DMS114 treated with DMSO at 0.1 percent for 48 hours (cell line): Measurements from ENCODE around the gene KLF11.

Source experiments
- DNase-seq: peaks from one replicate; lab custom pipeline; 2025; ENCODE audit not compliant: unreplicated experiment; lab: John Stamatoyannopoulos, UW

KLF11 gene

DNA sequence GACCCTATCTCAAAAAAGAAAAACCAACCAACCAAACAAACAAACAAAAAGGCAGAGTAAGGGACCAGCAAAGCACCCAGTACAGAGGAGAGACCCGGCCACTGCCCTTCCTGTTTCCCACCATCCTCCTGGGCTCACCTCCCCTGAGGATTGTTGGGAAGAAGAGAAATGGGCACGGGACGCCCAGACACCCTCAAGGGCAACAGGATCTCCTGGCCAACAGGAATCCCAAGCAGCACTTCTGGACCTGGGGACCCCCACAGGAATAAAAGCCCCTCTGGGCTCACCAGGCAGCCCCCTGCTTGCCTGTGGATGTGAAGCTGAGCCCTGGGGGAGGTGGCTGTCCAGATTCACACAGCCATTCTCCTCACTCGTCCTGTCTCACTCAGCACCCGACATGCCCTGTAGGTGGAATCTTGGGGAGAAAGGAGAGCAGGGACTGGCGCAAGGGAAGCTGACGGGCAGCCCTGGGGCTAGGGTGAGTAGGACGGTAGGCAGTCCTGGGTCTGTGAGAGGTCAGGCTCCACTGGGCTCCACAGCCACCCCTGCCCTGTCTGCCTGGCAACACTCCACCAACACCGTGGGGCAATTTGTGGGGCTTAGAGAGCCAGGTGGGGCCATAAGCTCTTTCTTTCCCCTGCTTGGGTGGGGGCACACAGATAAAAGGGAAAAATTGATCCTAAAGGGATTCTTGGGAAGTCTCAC, 18.0 kb downstream of the KLF11 start:
- DNase-seq: no peak

GRCh38 chr2:10062931-10063365, 19.6 kb downstream of the KLF11 start:
- no peak for DNase-seq

- DNase-seq: no peak
Measured at GRCh38 chr2:10063566-10063965, 20.2 kb downstream of the KLF11 start.

- no peak for DNase-seq
Measured at GRCh38 chr2:10064932-10065772, 21.8 kb downstream of the KLF11 start.

DNA sequence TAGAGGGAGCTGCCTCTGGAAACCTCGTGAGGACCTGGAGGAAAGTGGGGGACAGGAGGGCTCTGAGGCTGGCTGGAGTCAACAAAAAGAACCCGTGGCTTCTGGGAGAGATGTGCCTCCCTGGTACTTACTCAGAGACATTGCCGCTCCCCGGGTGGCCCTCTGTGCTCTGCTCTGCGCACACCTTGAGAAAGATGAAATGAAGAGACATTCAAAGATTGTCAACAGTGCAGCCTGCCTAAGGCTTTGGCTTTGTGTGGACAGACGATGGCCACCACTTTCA, 22.4 kb downstream of the KLF11 start:
- DNase-seq: no peak

- no peak for DNase-seq
Measured at GRCh38 chr2:10067330-10067729, 24.0 kb downstream of the KLF11 start.

DNA sequence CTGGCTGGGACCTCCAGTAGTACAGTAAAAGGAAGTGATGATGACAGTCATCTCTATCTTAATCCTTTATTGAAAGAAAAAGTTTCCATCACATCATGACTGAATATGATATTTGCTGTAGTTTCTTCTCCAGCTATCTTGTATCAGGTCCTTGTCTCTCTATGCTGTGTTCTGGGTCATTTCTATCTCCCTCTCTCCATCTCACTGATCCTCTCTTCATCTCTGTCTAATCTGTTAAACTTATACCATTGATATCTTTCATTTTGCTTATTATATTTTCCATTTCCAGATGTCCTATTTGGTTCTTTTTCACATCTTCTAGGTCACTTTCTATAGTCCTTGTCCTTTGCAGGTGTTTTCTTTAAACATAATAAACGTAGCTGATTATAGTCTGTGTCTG, 24.5 kb downstream of the KLF11 start:
- no peak for DNase-seq

GRCh38 chr2:10071176-10071575, 27.8 kb downstream of the KLF11 start:
- no peak for DNase-seq

DNA sequence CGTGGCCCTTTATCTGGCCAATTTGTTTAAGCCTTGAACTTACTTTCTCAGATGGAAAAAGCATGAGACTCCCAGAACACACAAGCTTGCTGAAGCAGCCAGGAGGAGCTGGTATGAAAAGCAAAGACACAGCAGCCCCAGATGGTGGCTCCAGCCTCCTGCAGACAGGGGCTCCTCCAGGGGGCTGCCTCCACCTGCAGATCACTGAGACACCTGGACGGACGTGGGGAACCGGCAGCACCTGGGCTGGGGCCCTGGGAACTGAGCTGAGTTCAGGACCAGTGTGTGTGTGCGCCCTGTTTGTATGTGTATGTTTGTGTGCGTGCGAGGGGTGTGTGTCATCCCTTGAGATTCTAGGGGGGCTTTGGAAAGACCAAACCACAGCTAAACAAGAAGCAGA, 28.2 kb downstream of the KLF11 start:
- DNase-seq: no peak

DNA sequence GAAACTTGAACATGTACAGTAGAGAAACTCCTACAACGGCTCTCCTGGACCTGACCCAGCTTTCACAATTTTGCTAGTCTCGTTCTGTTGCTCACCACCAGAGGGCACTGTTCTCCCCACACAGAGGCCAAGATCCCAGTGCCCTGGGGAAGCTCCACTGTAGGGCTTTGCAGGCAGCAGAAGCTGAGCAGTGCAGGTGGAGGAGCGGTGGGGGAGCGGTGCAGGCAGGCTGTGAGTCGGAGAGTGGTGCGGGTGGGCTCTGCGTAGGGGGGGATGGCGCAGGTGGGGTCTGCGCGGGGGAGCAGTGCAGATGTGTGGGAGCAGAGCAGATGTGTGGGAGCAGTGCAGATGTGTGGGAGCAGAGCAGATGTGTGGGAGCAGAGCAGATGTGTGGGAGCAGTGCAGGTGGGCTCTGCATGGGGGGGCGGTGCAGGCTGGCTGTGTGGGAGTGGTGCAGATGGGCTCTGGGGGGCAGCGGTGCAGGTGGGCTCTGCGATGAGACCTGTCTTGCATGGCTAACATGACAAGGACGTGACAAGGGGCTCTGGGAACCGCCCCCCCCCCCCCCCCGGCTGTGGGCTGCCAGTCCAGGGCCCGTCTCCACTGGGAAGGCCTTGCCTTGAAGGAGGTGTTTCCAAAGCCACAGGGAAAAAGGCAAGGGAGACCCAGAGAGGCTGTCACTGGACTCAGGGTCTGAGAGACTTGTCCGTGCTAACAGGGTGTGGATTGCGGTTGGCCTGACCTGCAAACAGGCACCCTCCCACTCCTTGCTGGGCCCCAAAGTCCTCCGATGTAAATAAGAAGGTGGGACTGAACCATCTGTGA, 29.5 kb downstream of the KLF11 start:
- peak; percentile 77 for DNase-seq

DNA sequence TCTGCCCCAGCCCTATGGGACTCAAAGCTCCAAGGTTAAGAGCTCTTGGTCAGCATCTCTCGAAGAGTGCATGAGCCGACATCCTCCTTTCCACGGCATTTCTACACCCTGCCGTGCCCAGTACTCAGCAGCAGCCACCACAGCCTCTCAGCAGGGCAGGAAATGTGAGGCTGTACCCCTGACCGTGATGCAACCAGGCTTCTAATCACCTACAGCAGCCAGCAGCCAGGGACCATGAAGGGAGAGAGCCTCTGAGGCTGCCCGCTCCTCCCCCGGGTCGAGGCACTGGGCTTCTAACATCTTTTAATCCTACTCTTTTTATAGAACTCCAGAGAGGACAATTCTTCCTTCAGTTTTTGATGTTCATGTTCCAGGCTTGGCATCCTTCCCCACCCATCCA, 30.4 kb downstream of the KLF11 start:
- DNase-seq: no peak

DNA sequence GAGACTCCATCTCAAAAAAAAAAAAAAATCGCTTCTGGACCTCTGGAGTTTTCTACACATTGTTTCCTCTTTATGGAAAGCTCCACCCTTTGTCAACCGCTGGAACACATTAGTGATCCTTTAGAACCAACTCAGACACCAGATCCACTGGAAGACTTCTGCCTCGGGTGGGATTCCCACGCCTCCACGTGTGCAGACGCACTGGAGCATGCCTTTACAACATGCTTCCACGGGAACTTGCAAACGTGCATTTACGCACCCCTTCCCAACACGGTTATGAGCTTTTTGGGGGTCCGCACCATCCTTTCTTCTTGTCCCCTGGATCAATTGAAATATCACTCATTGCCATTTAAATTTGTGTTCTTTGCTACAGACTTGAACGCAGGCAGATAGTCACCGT, 31.8 kb downstream of the KLF11 start:
- DNase-seq: no peak

- DNase-seq: no peak
Measured at GRCh38 chr2:10075571-10076209, 32.3 kb downstream of the KLF11 start.

- no peak for DNase-seq
Measured at GRCh38 chr2:10076511-10076910, 33.2 kb downstream of the KLF11 start.

GRCh38 chr2:10076988-10077527, 33.7 kb downstream of the KLF11 start:
- no peak for DNase-seq

- no peak for DNase-seq
Measured at GRCh38 chr2:10078001-10078400, 34.7 kb downstream of the KLF11 start.

- no peak for DNase-seq
Measured at GRCh38 chr2:10078704-10079265, 35.4 kb downstream of the KLF11 start.

DNA sequence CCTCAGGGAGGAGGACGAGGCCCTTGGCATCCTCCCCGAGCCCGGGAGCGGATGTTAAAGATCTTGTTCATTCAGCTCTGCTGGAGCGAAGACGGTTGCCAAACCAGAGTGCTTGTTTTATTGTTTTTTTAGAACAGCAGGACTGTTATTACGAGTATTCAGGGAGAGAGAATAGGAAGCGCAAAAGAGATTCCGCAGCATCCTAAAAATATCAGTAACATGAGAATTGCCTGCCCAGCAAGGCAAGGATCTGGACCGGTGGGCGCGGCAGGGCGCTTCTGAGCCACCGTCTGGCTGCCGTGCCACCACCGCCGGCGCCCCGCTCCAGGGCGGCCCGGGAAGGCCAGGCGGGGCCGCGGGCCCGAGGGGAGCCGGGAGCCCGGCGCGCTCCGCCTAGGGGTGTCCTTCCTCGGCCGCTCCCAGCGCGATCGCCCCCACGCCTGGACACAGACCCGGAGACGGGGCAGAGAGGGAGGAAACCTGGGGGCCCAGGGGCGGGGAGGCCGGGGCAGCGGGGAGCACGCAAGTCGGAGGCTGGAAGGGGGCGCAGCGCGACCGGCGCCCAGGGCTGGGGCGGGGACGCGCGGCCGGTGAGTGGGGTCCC, 36.0 kb downstream of the KLF11 start:
- no peak for DNase-seq

GRCh38 chr2:10079870-10080535, 36.7 kb downstream of the KLF11 start, which contains the start of gene CYS1:
Gene CYS1, minus strand, starts transcription at chr2:10080411. Its CDS starts 188 bp downstream, at chr2:10080223.
- DNase-seq: no peak
